MCF 10A (cell line): ENCODE results near the gene VKORC1. TPM values are rescaled to one million over a fixed set of nuclear protein-coding genes. Genes with fewer than 3 reads are reported as not detected.

Source experiments
- BruUV-seq: library from RNA; stranded (reverse); fragments of 400-500 nt; replicated peaks from 2 replicates; lab custom pipeline; 2021; lab: Mats Ljungman, UMichigan
- CTCF ChIA-PET: fragments of 300-600 bp; sonication (Branson Sonifier 250); formaldehyde crosslinking; extraction: SDS; loops from one replicate; lab custom pipeline; 2021; ENCODE audit warnings: antibody characterized with exemption, inconsistent platforms; lab: Yijun Ruan, JAX
- POLR2A ChIA-PET: fragments of 300-600, 350-650 bp; sonication (Branson Sonifier 250); formaldehyde crosslinking; extraction: SDS; loops from one replicate; lab custom pipeline; 2020; ENCODE audit warnings: antibody characterized with exemption, inconsistent platforms; lab: Yijun Ruan, JAX
- DNase-seq: peaks from one replicate; pipeline ENCODE4 v3.0.0-alpha.2; 2018; ENCODE audit not compliant: unreplicated experiment
- H3K27ac Mint-ChIP-seq: one replicate; pipeline ENCODE4 v1.8.0; 2022; ENCODE audit warnings: mild to moderate bottlenecking, low read depth, mixed read lengths; ENCODE audit not compliant: unreplicated experiment
- H3K27me3 Mint-ChIP-seq: one replicate; pipeline ENCODE4 v1.8.0; 2022; ENCODE audit warnings: mixed read lengths; ENCODE audit not compliant: insufficient read depth, unreplicated experiment
- H3K36me3 Mint-ChIP-seq: one replicate; pipeline ENCODE4 v1.8.0; 2022; ENCODE audit warnings: mild to moderate bottlenecking, moderate library complexity, mixed read lengths; ENCODE audit not compliant: insufficient read depth, unreplicated experiment
- H3K4me1 Mint-ChIP-seq: one replicate; pipeline ENCODE4 v1.8.0; 2022; ENCODE audit warnings: mixed read lengths; ENCODE audit not compliant: insufficient read depth, unreplicated experiment
- H3K4me3 Mint-ChIP-seq: one replicate; pipeline ENCODE4 v1.8.0; 2022; ENCODE audit warnings: mild to moderate bottlenecking, moderate library complexity, mixed read lengths; ENCODE audit not compliant: unreplicated experiment
- H3K9me3 Mint-ChIP-seq: one replicate; pipeline ENCODE4 v1.8.0; 2022; ENCODE audit warnings: mixed read lengths; ENCODE audit not compliant: unreplicated experiment
- intact Hi-C: fragments of 100-400 bp; cut with micrococcal nuclease; formaldehyde crosslinking; loops from 2 replicates; pipeline ENCODE4 v1.14.1; 2022
- total RNA-seq: library from RNA; stranded (reverse); gene quantifications from 2 replicates; pipeline ENCODE4 v1.2.3, GENCODE V29; 2022
- TF ChIP-seq, protein P1 (sequence below): fragments of 200-600 bp; IDR thresholded peaks from one replicate; pipeline ENCODE4 v1.8.0; 2022; ENCODE audit warnings: antibody characterized with exemption, mild to moderate bottlenecking; ENCODE audit not compliant: unreplicated experiment

Gene VKORC1
- total RNA-seq, 1 experiment from 2014 or later, result 66.3 TPM

- Mint-ChIP-seq H3K36me3 (peaks cover 42% of the 10 kb centered on the region), H3K27ac (peak overlapping the region; percentile 31)
These were observed 15.8 kb upstream of the VKORC1 start for GRCh38 chr16:31110106-31111034.

GRCh38 chr16:31109622-31110021 is 15.0 kb upstream of the VKORC1 start:
- H3K9me3 Mint-ChIP-seq, result no peaks in the 10 kb centered on the region
- H3K36me3 Mint-ChIP-seq, result peaks cover 38% of the 10 kb centered on the region
- H3K27ac Mint-ChIP-seq, result peak overlapping the region; percentile 31
- no TSS peak for BruUV-seq
- H3K27me3 Mint-ChIP-seq, result no peaks in the 10 kb centered on the region
- no peak for DNase-seq
- intact Hi-C loops, result no loop called here
- peaks cover 25% of the 10 kb centered on the region for H3K4me1 Mint-ChIP-seq
- peak overlapping the region; percentile 73 for H3K4me3 Mint-ChIP-seq
- TF ChIP-seq, protein P1, sequence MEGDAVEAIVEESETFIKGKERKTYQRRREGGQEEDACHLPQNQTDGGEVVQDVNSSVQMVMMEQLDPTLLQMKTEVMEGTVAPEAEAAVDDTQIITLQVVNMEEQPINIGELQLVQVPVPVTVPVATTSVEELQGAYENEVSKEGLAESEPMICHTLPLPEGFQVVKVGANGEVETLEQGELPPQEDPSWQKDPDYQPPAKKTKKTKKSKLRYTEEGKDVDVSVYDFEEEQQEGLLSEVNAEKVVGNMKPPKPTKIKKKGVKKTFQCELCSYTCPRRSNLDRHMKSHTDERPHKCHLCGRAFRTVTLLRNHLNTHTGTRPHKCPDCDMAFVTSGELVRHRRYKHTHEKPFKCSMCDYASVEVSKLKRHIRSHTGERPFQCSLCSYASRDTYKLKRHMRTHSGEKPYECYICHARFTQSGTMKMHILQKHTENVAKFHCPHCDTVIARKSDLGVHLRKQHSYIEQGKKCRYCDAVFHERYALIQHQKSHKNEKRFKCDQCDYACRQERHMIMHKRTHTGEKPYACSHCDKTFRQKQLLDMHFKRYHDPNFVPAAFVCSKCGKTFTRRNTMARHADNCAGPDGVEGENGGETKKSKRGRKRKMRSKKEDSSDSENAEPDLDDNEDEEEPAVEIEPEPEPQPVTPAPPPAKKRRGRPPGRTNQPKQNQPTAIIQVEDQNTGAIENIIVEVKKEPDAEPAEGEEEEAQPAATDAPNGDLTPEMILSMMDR, result no peak
- ChIA-PET POLR2A (interaction anchor here (0.5 to 1.9 kb wide), 2 partner anchors 33 to 146 kb away, joined by 3 to 4 read pairs; no protein-coding TSS in a partner anchor), CTCF (interaction anchor here (0.6 to 1.0 kb wide), 2 partner anchors 10 to 75 kb away, joined by 3 read pairs; no protein-coding TSS in a partner anchor)

More at GRCh38 chr16:31110106-31111034, 15.8 kb upstream of the VKORC1 start:
- intact Hi-C loops, result no loop called here
- TF ChIP-seq, protein P1, result no peak
- no peaks in the 10 kb centered on the region for H3K27me3 Mint-ChIP-seq
- POLR2A ChIA-PET, result interaction anchor here (1.9 kb wide), 1 partner anchor 32 kb away, joined by 4 read pairs; no protein-coding TSS in a partner anchor
- peaks cover 25% of the 10 kb centered on the region for H3K4me1 Mint-ChIP-seq
- CTCF ChIA-PET, result interaction anchor here (0.6 to 1.0 kb wide), 4 partner anchors 10 to 188 kb away, joined by 3 to 4 read pairs (median 4); no protein-coding TSS in a partner anchor
- no peaks in the 10 kb centered on the region for H3K9me3 Mint-ChIP-seq
- DNase-seq, result peak; percentile 48
- H3K4me3 Mint-ChIP-seq, result peak overlapping the region; percentile 73
- BruUV-seq, result no TSS peak

- DNase-seq, result no peak
- Mint-ChIP-seq H3K27ac (no peak overlapping the region), H3K4me1 (peaks cover 25% of the 10 kb centered on the region), H3K27me3 (no peaks in the 10 kb centered on the region), H3K9me3 (no peaks in the 10 kb centered on the region), H3K4me3 (peak overlapping the region; percentile 73), H3K36me3 (peaks cover 38% of the 10 kb centered on the region)
- CTCF ChIA-PET, result interaction anchor here (0.6 kb wide), 1 partner anchor 349 kb away, joined by 4 read pairs; no protein-coding TSS in a partner anchor
- BruUV-seq, result TSS peak; percentile 28
- TF ChIP-seq, protein P1, result no peak
- intact Hi-C loops, result no loop called here
- POLR2A ChIA-PET, result interaction anchor here (0.5 to 1.9 kb wide), 5 partner anchors 9 to 147 kb away, joined by 3 to 10 read pairs (median 4); partner anchors contain the start of genes KAT8 and PRSS8
These were observed 14.4 kb upstream of the VKORC1 start for GRCh38 chr16:31108794-31109558.
